Ishikawa (cell line): ENCODE data around the gene EMCN.

Source experiments
- CEBPB ChIP-seq: IDR thresholded peaks from 2 replicates; pipeline ENCODE4 v1.6.1; 2012
- CREB1 ChIP-seq: IDR thresholded peaks from 2 replicates; pipeline ENCODE4 v1.6.1; 2012; ENCODE audit warnings: low read depth
- EGR1 ChIP-seq: IDR thresholded peaks from 2 replicates; pipeline ENCODE4 v1.6.1; 2012
- EP300 ChIP-seq: IDR thresholded peaks from 2 replicates; pipeline ENCODE4 v1.6.1; 2012; ENCODE audit warnings: borderline replicate concordance
- FOXM1 ChIP-seq: IDR thresholded peaks from 2 replicates; pipeline ENCODE4 v1.6.1; 2012; ENCODE audit warnings: low read depth, borderline replicate concordance
- NFIC ChIP-seq: IDR thresholded peaks from 2 replicates; pipeline ENCODE4 v1.6.1; 2012
- RAD21 ChIP-seq: IDR thresholded peaks from 2 replicates; pipeline ENCODE4 v1.6.1; 2012; ENCODE audit warnings: low read depth
- REST ChIP-seq: IDR thresholded peaks from 2 replicates; pipeline ENCODE4 v1.6.1; 2012; ENCODE audit warnings: low read depth, mild to moderate bottlenecking
- TAF1 ChIP-seq: IDR thresholded peaks from 2 replicates; pipeline ENCODE4 v1.6.1; 2012; ENCODE audit warnings: low read depth, mild to moderate bottlenecking
- TCF12 ChIP-seq: IDR thresholded peaks from 2 replicates; pipeline ENCODE4 v1.6.1; 2012; ENCODE audit warnings: low read depth
- TEAD4 ChIP-seq: IDR thresholded peaks from 2 replicates; pipeline ENCODE4 v1.6.1; 2012
- YY1 ChIP-seq: IDR thresholded peaks from 2 replicates; pipeline ENCODE4 v1.6.1; 2012; ENCODE audit warnings: low read depth
- ZBTB7A ChIP-seq: IDR thresholded peaks from 2 replicates; pipeline ENCODE4 v1.6.1; 2012; ENCODE audit warnings: low read depth
- TF ChIP-seq, protein P1 (sequence below): IDR thresholded peaks from 2 replicates; pipeline ENCODE4 v1.6.1; 2012
- TF ChIP-seq, protein P2 (sequence below): IDR thresholded peaks from 2 replicates; pipeline ENCODE4 v1.6.1; 2012

EMCN gene

DNA sequence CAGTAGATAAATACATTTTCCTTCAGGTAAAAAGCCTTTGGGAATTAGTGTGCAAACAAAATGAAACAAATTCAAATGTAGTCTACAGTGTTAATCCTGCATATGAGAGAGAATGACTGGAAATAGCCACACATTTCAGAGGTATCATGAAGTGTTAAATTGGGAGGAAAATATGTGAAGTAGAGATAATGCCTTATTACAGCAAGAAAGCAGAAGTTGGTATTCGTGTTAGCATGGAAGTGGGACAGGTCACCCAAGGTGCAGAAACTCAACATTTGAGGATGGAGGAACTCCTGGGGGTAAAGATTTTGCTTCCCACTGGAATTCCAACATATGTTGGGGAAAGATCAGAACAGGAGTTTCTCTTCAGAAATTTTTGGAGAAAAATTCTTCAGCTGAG lies 51.3 kb downstream of the EMCN start:
- no peak for TF ChIP-seq REST
- no peak for TF ChIP-seq TAF1
- no peak for TF ChIP-seq TCF12
- no peak for TF ChIP-seq ZBTB7A
- TF ChIP-seq, protein P1, sequence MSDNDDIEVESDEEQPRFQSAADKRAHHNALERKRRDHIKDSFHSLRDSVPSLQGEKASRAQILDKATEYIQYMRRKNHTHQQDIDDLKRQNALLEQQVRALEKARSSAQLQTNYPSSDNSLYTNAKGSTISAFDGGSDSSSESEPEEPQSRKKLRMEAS = no peak
- TF ChIP-seq RAD21 = no peak
- no peak for TF ChIP-seq EGR1
- no peak for TF ChIP-seq TEAD4
- no peak for TF ChIP-seq FOXM1
- TF ChIP-seq, protein P2, sequence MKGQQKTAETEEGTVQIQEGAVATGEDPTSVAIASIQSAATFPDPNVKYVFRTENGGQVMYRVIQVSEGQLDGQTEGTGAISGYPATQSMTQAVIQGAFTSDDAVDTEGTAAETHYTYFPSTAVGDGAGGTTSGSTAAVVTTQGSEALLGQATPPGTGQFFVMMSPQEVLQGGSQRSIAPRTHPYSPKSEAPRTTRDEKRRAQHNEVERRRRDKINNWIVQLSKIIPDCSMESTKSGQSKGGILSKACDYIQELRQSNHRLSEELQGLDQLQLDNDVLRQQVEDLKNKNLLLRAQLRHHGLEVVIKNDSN = no peak
- no peak for TF ChIP-seq CEBPB
- no peak for TF ChIP-seq CREB1
- TF ChIP-seq NFIC = no peak
- TF ChIP-seq EP300 = no peak

DNA sequence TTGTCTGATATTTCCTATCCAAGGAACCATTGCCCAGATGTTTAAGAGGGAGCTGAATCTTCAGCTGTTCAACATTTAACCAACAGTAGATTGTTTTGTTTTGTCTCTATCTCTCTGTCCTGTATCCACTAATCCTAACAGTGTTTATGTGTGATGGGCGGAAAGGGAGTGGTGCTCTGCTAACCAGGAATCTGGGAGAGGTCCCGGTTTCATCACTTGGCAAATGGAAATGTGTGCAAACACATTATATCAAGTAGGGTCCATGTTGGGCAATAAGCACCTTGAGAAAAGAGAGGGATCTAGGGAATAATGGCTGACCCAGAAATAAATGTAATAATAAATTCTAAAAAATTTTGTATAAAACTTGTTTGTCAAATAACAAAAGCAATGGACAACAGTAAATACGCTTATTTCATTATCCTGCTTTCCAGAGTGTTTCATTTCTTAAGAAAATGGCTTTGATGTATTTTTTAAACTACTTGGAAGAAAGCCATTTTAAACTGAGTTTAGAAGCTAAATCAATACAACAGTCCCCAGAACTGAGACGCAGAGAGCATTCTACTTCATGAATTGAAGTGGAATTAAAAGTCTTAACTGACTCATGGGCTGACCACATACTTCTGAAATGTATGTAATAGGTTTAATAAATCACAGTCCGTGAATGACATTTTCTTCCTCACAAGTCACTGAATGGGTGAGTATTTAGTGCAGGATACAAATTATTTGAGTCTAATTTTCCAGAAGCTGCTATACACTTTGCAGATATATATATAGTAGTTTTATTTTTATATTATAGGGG lies 55.8 kb downstream of the EMCN start:
- TF ChIP-seq TEAD4 = no peak
- no peak for TF ChIP-seq FOXM1
- TF ChIP-seq YY1 = no peak
- TF ChIP-seq EGR1 = no peak
- no peak for TF ChIP-seq REST
- no peak for TF ChIP-seq ZBTB7A
- TF ChIP-seq CREB1 = no peak
- TF ChIP-seq, protein P1 = no peak
- no peak for TF ChIP-seq NFIC
- TF ChIP-seq RAD21 = no peak
- no peak for TF ChIP-seq CEBPB
- TF ChIP-seq TCF12 = no peak
- TF ChIP-seq TAF1 = no peak
- TF ChIP-seq EP300 = no peak

DNA sequence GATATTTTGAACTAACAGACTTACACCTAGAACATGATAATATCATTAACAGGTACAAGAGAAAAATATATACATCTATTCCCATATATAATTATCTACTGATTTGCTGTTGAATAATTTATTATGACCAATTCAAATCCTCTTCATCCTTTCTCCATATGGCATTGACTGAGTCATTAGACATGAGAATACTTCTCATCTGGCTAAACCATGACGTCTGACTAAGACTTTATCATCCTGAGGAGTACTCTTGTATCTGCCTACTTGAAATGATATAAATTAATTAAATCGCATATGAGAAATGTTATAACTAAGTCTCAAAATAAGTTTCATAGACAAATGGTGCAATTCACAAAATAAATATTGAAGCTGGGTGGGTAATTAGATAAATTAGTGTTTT lies 67.4 kb downstream of the EMCN start:
- no peak for TF ChIP-seq CREB1
- no peak for TF ChIP-seq RAD21

- no peak for TF ChIP-seq ZBTB7A
Measured at GRCh38 chr4:100431416-100431815, 86.4 kb downstream of the EMCN start.

GRCh38 chr4:100430451-100430850 lies 87.4 kb downstream of the EMCN start:
- no peak for TF ChIP-seq EP300
- TF ChIP-seq CREB1 = no peak
- no peak for TF ChIP-seq REST
- no peak for TF ChIP-seq TAF1
- TF ChIP-seq RAD21 = no peak
- TF ChIP-seq, protein P2 = no peak
- TF ChIP-seq TEAD4 = no peak
- TF ChIP-seq TCF12 = no peak
- TF ChIP-seq CEBPB = no peak
- TF ChIP-seq NFIC = no peak
- TF ChIP-seq, protein P1 = no peak
